Prostate gland (tissue), 2 donors: ENCODE measurements around the gene SPATA21.

Experiments
- POLR2A ChIP-seq: fragments of 450-650 bp; IDR thresholded peaks from one replicate; pipeline ENCODE4 v1.6.1; 2016; ENCODE audit warnings: antibody characterized with exemption, mild to moderate bottlenecking
- POLR2AphosphoS5 ChIP-seq: sonication (generic); formaldehyde crosslinking; IDR thresholded peaks from one replicate; pipeline ENCODE4 v1.6.1; 2017; ENCODE audit warnings: antibody characterized with exemption
- TF ChIP-seq, protein P1 (sequence below), 4 experiments: fragments of 200-600 bp in 2 of 4; fragments of 450-650 bp in 2 of 4; sonication (generic) in 2 of 4; IDR thresholded peaks; 1 replicate in 3 of 4; 2 replicates in 1 of 4; pipeline ENCODE4 v1.5.1; 2016 to 2019; ENCODE audit warnings: antibody characterized with exemption in 4 of 4, mild to moderate bottlenecking in 2 of 4, moderate library complexity in 2 of 4

DNA sequence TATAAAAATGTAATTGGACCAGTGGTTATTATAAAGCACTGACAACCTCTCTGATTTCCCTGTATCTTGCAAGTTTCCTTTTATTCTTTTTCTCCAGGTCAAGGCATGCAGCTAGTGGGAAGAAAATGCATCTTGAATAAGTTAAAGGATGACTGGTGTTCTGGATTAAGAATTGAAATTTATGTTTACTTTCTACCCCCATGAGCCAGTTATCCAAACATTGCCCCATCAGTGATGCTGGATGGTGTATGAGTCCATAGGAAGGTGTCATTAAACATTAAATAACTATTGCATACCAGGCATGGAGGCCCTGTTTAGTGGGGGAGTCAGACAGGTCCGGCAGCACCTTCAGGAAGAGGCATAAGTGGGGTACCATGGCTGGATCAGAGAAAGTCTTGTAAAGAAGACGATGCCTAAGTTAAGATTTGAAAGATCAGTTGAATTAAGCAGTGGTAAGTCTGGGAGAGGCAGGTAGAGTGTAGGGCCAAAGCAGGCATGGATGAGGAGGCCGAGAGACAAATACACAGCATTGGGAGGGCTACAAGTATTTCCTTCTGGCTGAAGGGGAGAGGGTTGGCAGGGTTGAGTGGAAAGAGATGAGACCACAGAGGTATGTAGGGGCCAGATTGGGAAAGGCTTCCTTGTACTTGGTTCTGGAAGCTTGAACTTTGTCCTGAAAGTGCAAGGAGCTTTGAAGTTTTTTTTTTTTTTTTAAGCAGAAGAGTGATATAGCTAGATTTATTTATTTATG, 64.5 kb downstream of the SPATA21 start:
- TF ChIP-seq POLR2A (no peak), POLR2AphosphoS5 (no peak)
- TF ChIP-seq, protein P1, sequence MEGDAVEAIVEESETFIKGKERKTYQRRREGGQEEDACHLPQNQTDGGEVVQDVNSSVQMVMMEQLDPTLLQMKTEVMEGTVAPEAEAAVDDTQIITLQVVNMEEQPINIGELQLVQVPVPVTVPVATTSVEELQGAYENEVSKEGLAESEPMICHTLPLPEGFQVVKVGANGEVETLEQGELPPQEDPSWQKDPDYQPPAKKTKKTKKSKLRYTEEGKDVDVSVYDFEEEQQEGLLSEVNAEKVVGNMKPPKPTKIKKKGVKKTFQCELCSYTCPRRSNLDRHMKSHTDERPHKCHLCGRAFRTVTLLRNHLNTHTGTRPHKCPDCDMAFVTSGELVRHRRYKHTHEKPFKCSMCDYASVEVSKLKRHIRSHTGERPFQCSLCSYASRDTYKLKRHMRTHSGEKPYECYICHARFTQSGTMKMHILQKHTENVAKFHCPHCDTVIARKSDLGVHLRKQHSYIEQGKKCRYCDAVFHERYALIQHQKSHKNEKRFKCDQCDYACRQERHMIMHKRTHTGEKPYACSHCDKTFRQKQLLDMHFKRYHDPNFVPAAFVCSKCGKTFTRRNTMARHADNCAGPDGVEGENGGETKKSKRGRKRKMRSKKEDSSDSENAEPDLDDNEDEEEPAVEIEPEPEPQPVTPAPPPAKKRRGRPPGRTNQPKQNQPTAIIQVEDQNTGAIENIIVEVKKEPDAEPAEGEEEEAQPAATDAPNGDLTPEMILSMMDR (IDR thresholded peaks at IDR 0.05): no peak
